ENCODE results near the gene HSD17B13. TPM values are rescaled to one million over a fixed set of nuclear protein-coding genes. Genes with fewer than 3 reads are reported as not detected.

HSD17B13 gene
- total and polyA plus RNA-seq, 2 of the 13 experiments (the other 11 are each of a cell fraction or from before 2014, with no cell fraction given): 0.04 to 0.15 TPM

DNA sequence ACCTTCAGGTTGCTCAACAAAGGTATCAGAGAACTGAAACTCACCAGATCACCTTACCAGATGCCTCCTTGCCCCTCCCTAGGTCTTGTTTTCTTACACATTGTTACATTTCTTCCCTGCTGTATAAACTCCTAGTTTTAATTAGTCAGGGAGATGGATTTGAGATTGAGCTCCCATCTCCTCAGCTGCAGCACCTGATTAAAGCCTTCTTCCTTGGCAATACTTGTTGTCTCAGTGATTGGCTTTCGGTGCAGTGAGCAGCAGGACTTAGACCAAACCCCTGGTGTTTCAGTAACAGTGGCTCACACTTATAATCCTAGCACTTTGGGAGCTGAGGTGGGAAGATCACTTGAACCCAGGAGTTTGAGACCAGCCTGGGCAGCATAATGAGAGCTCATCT lies 59.8 kb downstream of the HSD17B13 start:
- DNase-seq (ENCODE audit: low spot score) (no peak), FAIRE-seq (no peak), ATAC-seq (no peak)
- Histone ChIP-seq H3K4me1 (ENCODE audit: insufficient read depth, low read length) (no peaks in the 10 kb centered on the region), H3K9me3 (ENCODE audit: low read length) (peaks cover 8% of the 10 kb centered on the region), H3K4me2 (ENCODE audit: low read depth, low read length) (no peak overlapping the region), H3K36me3 (replicated peaks in 1 of 2; ENCODE audit: control insufficient read depth in 1 of 2, insufficient read depth in 2 of 2, low read length in 2 of 2) (no peaks in the 10 kb centered on the region), H2AFZ (ENCODE audit: low read length) (no peak overlapping the region), H3K79me2 (ENCODE audit: insufficient read depth, low read length) (no peaks in the 10 kb centered on the region), H3K27ac (ENCODE audit: extremely low read length, insufficient read depth, low read length) (no peak overlapping the region), H4K20me1 (ENCODE audit: insufficient read depth, low read length) (no peaks in the 10 kb centered on the region), H3K27me3 (ENCODE audit: control insufficient read depth in 1 of 2, insufficient read depth in 2 of 2, low read length in 2 of 2) (peaks cover 0 to 3% of the 10 kb centered on the region in 2 experiments; a peak in 1 of 5 replicates), H3K9ac (ENCODE audit: insufficient read depth, low read depth, low read length) (no peak overlapping the region), H3K4me3 (replicated peaks in 1 of 3; ENCODE audit: insufficient read depth in 1 of 3, low read depth in 2 of 3, low read length in 3 of 3) (no peak overlapping the region)
- intact Hi-C loops (cut with micrococcal nuclease; ENCODE audit: unreplicated experiment): no loop called here
- TF ChIP-seq, protein P1, sequence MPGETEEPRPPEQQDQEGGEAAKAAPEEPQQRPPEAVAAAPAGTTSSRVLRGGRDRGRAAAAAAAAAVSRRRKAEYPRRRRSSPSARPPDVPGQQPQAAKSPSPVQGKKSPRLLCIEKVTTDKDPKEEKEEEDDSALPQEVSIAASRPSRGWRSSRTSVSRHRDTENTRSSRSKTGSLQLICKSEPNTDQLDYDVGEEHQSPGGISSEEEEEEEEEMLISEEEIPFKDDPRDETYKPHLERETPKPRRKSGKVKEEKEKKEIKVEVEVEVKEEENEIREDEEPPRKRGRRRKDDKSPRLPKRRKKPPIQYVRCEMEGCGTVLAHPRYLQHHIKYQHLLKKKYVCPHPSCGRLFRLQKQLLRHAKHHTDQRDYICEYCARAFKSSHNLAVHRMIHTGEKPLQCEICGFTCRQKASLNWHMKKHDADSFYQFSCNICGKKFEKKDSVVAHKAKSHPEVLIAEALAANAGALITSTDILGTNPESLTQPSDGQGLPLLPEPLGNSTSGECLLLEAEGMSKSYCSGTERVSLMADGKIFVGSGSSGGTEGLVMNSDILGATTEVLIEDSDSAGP (CRISPR knock-in tag; IDR thresholded peaks at IDR 0.05; ENCODE audit: borderline replicate concordance): no peak
- TF ChIP-seq ZSCAN9 (CRISPR knock-in tag; IDR thresholded peaks at IDR 0.05; ENCODE audit: borderline replicate concordance): no peak
- TF ChIP-seq ZNF124 (CRISPR knock-in tag; IDR thresholded peaks at IDR 0.05): peak; percentile 87
- POLR2A ChIA-PET: no interaction called here
- BruUV-seq (replicated peaks): no TSS peak
- CTCF ChIA-PET (ENCODE audit: low intra/inter-chr PET ratio, low total read pairs): no interaction called here
- in situ Hi-C loops (cut with HindIII; ENCODE audit: extremely low pct_ligation_motif_present, low pct_unique_long_range_greater_than_20kb): loop anchor here (25.0 kb wide), 1 partner anchor 574 kb away; the partner anchor contains the start of gene MEPE
- WGBS (ENCODE audit: low lambda C conversion rate): 70% methylated on average over 1 of the region's 1 CpG

DNA sequence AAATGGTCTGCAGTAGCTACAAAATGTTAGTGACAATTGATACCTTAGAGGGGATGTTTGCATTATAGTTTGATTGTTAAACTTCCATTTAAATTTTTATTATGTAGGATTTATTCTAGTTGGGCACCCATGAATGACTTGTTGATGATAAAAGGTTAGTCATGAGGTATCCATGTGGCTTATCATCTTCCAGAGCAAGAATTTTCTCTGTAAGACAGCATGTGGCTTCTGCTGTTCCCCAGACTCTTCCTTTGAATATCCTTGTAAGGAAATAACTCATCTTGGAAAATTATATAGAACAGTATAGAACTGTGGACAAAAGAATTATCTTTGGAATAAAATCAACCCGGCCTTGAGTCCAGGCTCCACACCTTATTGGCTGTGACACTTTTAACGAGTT lies 62.2 kb downstream of the HSD17B13 start:
- intact Hi-C loops (cut with micrococcal nuclease; ENCODE audit: unreplicated experiment): no loop called here
- Histone ChIP-seq H3K27ac (ENCODE audit: extremely low read length, insufficient read depth, low read length) (no peak overlapping the region), H4K20me1 (ENCODE audit: insufficient read depth, low read length) (no peaks in the 10 kb centered on the region), H3K4me1 (ENCODE audit: insufficient read depth, low read length) (no peaks in the 10 kb centered on the region), H3K4me2 (ENCODE audit: low read depth, low read length) (no peak overlapping the region), H3K36me3 (replicated peaks in 1 of 2; ENCODE audit: control insufficient read depth in 1 of 2, insufficient read depth in 2 of 2, low read length in 2 of 2) (no peaks in the 10 kb centered on the region), H2AFZ (ENCODE audit: low read length) (no peak overlapping the region), H3K4me3 (replicated peaks in 1 of 3; ENCODE audit: insufficient read depth in 1 of 3, low read depth in 2 of 3, low read length in 3 of 3) (no peak overlapping the region), H3K27me3 (ENCODE audit: control insufficient read depth in 1 of 2, insufficient read depth in 2 of 2, low read length in 2 of 2) (no peaks in the 10 kb centered on the region; a peak in 1 of 5 replicates), H3K9me3 (ENCODE audit: low read length) (peaks cover 8% of the 10 kb centered on the region), H3K79me2 (ENCODE audit: insufficient read depth, low read length) (no peaks in the 10 kb centered on the region), H3K9ac (ENCODE audit: insufficient read depth, low read depth, low read length) (no peak overlapping the region)
- no TSS peak for BruUV-seq (replicated peaks)
- TF ChIP-seq, protein P2, sequence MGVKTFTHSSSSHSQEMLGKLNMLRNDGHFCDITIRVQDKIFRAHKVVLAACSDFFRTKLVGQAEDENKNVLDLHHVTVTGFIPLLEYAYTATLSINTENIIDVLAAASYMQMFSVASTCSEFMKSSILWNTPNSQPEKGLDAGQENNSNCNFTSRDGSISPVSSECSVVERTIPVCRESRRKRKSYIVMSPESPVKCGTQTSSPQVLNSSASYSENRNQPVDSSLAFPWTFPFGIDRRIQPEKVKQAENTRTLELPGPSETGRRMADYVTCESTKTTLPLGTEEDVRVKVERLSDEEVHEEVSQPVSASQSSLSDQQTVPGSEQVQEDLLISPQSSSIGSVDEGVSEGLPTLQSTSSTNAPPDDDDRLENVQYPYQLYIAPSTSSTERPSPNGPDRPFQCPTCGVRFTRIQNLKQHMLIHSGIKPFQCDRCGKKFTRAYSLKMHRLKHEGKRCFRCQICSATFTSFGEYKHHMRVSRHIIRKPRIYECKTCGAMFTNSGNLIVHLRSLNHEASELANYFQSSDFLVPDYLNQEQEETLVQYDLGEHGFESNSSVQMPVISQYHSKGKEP (CRISPR knock-in tag; IDR thresholded peaks at IDR 0.05): no peak
- TF ChIP-seq CBX2 (IDR thresholded peaks at IDR 0.05; ENCODE audit: low read depth, low read length) (no peak), CBX2 (CRISPR knock-in tag; IDR thresholded peaks at IDR 0.05; ENCODE audit: low read depth) (no peak)
- TF ChIP-seq, protein P3, sequence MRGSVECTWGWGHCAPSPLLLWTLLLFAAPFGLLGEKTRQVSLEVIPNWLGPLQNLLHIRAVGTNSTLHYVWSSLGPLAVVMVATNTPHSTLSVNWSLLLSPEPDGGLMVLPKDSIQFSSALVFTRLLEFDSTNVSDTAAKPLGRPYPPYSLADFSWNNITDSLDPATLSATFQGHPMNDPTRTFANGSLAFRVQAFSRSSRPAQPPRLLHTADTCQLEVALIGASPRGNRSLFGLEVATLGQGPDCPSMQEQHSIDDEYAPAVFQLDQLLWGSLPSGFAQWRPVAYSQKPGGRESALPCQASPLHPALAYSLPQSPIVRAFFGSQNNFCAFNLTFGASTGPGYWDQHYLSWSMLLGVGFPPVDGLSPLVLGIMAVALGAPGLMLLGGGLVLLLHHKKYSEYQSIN (CRISPR knock-in tag; IDR thresholded peaks at IDR 0.05; ENCODE audit: borderline replicate concordance): no peak
- no peak for DNase-seq (ENCODE audit: low spot score)
- ChIA-PET POLR2A (no interaction called here), CTCF (ENCODE audit: low intra/inter-chr PET ratio, low total read pairs) (no interaction called here)
- 25% methylated on average over 2 of the region's 2 CpGs for WGBS (ENCODE audit: low lambda C conversion rate)
- no peak for ATAC-seq
- no peak for FAIRE-seq
- in situ Hi-C loops (cut with HindIII; ENCODE audit: extremely low pct_ligation_motif_present, low pct_unique_long_range_greater_than_20kb): loop anchor here (25.0 kb wide), 1 partner anchor 577 kb away; the partner anchor contains the start of gene MEPE
